Erythroblast (primary cell): ENCODE measurements around the gene IFI27L2.

Source experiments
- GATA1 ChIP-seq: IDR thresholded peaks from 2 replicates; pipeline ENCODE4 v1.6.1; 2011; ENCODE audit warnings: low read depth, mild to moderate bottlenecking, control low read depth, low read length, moderate library complexity
- POLR2A ChIP-seq: IDR thresholded peaks from 2 replicates; pipeline ENCODE4 v1.6.1; 2011; ENCODE audit warnings: mild to moderate bottlenecking, low read length

DNA sequence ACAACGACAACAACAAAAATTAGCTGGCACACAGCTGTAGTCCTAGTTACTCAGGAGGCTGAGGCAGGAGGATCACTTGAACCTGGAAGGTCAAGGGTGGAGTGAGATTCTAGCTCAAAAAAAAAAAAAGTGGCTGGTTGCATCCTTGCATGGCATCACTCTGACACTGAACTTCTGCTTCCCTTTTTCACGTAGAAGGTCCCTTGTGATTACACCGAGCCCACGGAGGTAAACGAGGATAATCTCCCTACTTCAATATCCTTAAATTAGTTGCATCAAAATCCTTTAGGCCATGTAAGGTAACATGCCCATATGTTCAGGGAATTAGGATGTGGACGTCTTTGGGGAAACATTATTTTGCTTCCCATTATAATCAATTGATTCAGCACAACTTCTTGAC, 40.7 kb upstream of the IFI27L2 start:
- no peak for TF ChIP-seq POLR2A
- no peak for TF ChIP-seq GATA1
